Activated CD4-positive, CD25-positive, alpha-beta regulatory T cell (primary cell): ENCODE measurements around the gene COL6A2.
"Not testable (repeated sequence)": the region's sequence is repeated elsewhere in the genome, so short reads cannot be mapped to it uniquely, and the experiment has no call there.

Source experiments
- DNase-seq, 4 experiments: peaks; one replicate each; lab custom pipeline; 2025; lab: John Stamatoyannopoulos, UW

COL6A2 gene

GRCh38 chr21:46126309-46127238 is 28.7 kb downstream of the COL6A2 start:
- DNase-seq, result no peak

DNA sequence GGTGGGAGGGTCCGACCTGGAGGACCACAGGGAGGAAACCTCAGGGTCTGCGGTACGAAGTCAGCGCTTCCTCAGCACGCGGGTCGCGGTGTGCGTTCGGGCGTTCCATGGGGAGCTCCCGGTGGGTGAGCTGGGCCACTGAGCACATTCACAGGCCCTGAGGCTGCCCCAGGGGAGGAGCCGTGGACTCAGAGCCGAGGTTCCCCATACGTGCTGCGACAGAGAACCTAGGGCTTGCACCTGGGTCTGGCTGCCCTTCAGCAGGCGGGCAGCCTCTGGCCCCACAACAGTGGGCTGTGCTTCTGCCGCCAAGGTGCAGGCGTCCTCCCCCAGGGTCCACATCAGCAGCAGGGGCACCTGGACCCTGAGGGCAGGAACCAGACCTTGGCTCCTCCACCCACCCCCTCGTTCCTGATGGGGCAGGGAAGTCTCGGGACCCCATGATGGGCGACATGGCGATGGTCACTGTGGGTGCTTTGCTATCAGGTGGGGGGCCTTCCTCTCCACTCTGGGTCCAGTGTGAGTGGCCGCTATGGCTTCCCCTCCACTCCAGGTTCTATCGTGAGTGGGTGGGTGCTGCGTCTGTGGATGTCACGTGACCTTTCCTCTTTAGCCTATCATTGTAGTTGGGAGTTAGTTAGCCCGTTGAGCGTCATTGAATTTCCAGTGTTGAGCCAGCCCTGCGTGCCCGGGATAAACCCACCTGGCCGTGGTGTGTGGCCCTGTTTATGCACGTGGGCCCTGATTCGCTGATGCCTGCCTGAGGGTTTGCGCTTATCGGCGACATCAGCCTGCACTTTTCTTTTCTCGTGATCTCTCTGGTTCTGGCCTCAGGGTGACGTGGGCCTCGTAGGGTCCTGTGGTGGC is 29.6 kb downstream of the COL6A2 start:
- DNase-seq, result no peak

DNA sequence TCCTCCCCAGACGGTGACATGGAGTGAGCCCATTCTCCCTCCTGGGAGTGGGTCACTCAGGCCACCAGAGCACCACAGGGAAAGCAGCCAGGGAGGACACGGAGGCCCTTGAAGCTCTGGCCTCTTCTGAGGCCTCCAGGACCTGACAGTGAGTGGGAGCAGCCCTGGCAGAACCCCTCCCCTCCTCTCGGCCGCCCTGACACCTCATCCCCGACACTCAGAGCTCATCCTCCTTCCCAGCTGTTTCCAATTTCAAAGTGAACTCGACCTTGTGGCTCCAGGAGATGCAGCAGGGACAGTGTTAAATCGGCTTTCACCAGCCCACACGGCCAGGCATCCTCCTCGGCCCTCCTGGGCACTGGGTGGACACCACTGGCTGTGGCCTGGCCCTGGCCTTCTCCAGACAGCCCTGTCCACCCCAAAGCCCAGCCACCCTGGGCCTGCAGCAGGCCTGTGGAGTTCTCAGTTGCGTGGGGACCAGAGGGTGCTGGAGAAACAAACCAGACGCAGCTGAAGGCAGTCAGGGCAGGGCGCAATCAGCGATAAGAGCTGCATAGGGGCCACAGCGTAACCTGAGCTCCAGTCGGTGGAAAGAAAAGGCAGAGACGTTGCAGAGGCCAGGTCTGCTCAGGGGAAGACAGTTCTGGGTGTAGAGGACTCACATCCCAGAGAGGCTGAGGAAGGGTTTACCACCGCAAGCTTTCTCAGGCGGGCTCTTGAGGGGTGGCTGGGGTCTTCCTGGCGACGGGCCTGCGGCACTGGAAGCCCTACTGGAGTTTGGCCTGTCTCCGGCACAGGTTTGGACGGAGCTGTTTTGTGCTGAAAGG is 30.4 kb downstream of the COL6A2 start:
- no peak for DNase-seq

- no peak for DNase-seq
These were observed 31.1 kb downstream of the COL6A2 start for GRCh38 chr21:46128933-46129571.

DNA sequence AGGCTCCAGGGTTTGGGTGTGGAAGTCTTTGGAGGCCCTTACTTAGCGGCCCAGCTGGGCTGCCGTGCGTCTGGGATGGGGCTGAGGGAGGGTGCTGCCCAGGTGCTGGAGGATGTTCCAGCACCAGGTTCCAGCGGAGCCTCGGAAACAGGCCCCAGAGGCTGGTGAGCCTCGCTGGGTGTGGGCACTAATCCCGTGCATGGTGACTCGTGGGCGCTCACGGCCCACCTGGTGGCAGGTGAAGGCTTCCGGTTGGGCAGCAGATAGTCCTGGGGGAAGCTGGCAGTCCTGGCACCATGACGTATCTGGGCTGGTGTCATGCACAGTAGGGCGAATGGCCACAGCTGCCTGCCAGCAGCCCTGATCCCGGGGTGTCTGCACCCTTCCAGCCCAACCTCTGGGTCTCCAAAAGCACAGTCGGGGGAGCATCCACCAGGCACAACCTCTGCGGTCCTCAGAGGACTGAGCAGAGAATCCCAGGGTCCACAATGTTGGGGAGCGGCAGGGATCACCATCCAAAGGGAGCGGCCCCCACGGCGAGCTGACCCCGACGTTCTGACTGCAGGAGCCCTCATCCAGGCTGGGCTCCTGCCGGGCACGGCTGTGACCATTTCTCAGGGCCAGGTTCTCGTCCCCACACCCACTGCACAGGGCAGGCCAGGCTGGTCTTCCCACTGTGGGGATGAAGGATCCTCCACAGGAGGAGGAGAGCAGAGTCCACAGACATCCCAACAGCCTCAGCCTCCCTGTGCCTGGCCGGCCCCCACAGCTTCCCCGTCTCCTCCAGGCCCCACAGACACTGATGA is 32.1 kb downstream of the COL6A2 start:
- DNase-seq, result no peak

GRCh38 chr21:46130831-46131587 is 33.1 kb downstream of the COL6A2 start:
- DNase-seq, result no peak

DNA sequence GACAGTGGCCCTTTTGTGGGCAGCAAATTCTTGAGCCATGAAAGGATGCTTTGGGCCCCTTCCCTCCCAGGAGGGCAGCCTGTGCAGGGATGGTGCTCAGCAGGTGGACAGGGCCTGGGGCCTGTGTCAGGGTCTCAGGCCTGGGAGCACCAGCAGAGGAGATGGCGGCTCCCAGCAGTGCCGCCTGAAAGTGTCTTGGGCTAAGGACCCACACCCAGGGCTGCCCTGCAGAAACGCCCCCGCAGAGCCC is 33.6 kb downstream of the COL6A2 start:
- no peak for DNase-seq

DNA sequence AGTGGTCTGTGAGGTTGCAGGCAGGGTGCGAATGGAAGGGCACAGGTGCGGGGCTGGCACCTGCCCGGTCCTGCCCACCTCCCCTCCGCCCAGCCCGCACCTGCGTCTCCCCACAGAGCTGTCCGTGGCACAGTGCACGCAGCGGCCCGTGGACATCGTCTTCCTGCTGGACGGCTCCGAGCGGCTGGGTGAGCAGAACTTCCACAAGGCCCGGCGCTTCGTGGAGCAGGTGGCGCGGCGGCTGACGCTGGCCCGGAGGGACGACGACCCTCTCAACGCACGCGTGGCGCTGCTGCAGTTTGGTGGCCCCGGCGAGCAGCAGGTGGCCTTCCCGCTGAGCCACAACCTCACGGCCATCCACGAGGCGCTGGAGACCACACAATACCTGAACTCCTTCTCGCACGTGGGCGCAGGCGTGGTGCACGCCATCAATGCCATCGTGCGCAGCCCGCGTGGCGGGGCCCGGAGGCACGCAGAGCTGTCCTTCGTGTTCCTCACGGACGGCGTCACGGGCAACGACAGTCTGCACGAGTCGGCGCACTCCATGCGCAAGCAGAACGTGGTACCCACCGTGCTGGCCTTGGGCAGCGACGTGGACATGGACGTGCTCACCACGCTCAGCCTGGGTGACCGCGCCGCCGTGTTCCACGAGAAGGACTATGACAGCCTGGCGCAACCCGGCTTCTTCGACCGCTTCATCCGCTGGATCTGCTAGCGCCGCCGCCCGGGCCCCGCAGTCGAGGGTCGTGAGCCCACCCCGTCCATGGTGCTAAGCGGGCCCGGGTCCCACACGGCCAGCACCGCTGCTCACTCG is 34.1 kb downstream of the COL6A2 start:
- no peak for DNase-seq

- no peak for DNase-seq
These were observed 38.0 kb downstream of the COL6A2 start for GRCh38 chr21:46135782-46136395.

GRCh38 chr21:46136739-46137349 is 38.9 kb downstream of the COL6A2 start:
- no peak for DNase-seq

GRCh38 chr21:46137908-46138307 is 40.0 kb downstream of the COL6A2 start:
- DNase-seq, result no peak

DNA sequence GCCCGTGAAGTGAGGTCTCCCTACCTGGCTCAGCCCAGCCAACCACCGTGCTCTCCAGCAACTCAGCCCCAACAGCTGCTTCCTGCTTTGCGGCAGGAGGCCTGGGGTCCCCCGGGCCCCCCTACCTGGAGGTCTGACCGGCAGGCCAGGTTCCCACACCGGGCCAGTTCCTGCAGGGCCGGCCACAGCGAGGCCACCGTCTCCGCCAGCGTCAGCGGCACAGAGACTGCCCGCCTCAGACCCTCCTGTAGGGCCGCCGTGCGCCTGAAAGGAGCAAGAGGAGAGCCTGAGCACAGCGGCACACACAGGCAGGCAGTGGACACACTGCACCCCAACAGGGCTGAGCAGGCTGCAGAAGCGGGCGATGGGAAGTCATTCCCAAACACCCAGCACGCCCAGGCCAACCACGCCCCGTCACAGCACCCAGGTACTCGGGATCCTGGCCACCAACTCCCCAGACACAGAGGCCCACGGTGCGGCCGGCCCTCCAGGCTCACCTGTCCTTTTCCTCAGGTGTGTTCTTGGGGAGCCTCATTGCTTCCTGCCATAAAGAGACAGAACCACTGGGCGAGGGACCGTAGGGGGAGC is 40.6 kb downstream of the COL6A2 start:
- DNase-seq, result no peak

- no peak for DNase-seq
These were observed 41.8 kb downstream of the COL6A2 start for GRCh38 chr21:46139686-46140085.

DNA sequence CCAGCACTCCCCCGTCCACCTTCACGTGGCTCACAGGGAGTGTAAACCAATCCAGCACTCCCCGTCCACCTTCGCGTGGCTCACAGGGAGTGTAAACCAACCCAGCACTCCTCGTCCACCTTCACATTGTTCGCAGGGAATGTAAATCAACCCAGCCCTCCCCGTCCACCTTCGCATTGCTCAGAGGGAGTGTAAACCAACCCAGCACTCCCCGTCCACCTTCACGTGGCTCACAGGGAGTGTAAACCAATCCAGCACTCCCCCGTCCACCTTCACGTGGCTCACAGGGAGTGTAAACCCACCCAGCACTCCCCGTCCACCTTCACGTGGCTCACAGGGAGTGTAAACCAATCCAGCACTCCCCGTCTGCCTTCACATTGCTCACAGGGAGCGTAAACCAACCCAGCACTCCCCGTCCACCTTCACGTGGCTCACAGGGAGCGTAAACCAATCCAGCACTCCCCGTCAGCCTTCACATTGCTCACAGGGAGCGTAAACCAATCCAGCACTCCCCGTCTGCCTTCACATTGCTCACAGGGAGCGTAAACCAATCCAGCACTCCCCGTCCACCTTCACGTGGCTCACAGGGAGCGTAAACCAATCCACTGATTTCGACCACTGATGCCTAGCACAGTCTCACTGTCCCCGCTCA is 42.6 kb downstream of the COL6A2 start:
- not testable (repeated sequence) for DNase-seq

GRCh38 chr21:46141767-46142581 is 44.1 kb downstream of the COL6A2 start:
- no peak for DNase-seq

DNA sequence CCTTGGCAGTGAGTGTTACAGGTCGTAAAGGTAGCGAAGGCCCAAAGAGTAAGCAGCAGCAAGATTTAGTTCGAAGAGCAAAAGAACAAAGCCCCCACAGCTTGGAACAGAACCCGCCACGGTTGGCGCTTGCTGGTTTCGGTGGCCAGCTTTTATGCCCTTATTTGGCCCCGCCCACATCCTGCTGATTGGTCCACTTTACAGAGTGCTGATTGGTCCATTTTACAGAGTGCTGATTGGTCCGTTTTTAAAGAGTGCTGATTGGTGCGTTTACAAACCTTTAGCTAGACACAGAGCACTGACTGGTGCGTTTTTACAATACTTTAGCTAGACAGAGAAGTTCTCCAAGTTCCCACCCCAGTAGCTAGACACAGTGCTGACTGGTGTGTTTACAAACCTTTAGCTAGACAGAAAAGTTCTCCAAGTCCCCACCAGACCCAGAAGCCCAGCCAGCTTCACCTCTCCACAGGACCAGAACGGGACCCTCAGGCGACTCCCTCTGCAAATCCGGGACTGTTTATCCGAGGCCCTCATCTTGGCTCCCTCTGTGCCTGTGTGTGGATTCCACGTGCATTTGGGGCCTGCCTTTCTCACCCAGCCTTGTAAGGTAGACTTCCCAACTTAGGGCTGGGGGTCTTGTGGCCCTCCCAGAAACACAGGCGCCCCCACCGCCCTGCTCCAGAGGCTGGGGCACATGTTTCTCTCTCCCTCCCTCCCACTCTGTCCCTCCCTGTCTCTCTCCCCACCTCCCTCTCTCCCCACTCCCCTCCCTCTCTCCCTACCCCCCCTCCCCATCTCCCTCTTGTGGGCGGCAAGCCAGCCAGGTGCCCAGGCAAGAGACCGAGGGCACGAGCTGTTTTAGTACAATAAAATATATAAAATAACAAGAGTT is 44.9 kb downstream of the COL6A2 start:
- no peak for DNase-seq
